WERI-Rb-1 (cell line): ENCODE measurements around the gene AHNAK.

Experiments
- DNase-seq: peaks from one replicate; pipeline ENCODE4 v3.0.0-alpha.2; 2020
- H3K27ac ChIP-seq: fragments of 250-450 bp; sonication (Bioruptor Pico); 2 replicates; pipeline ENCODE4 v1.5.1; 2020; ENCODE audit warnings: mild to moderate bottlenecking, moderate library complexity
- H3K27me3 ChIP-seq: fragments of 250-450 bp; sonication (Bioruptor Pico); 2 replicates; pipeline ENCODE4 v1.5.1; 2021; ENCODE audit warnings: mild to moderate bottlenecking, low read depth, moderate library complexity; ENCODE audit not compliant: insufficient read depth, severe bottlenecking
- H3K36me3 ChIP-seq: fragments of 250-450 bp; sonication (Bioruptor Pico); 2 replicates; pipeline ENCODE4 v1.5.1; 2020; ENCODE audit warnings: mild to moderate bottlenecking, moderate library complexity
- H3K4me3 ChIP-seq: 2 replicates; pipeline ENCODE4 v1.5.1; 2011; ENCODE audit warnings: low read depth, mild to moderate bottlenecking, control low read depth, low read length
- H3K9me3 ChIP-seq: fragments of 250-450 bp; sonication (Bioruptor Pico); 2 replicates; pipeline ENCODE4 v1.5.1; 2021; ENCODE audit warnings: mild to moderate bottlenecking, moderate library complexity; ENCODE audit not compliant: severe bottlenecking
- CTCF ChIP-seq: IDR thresholded peaks from 2 replicates; pipeline ENCODE4 v1.5.1; 2011; ENCODE audit warnings: low read depth, mild to moderate bottlenecking, control low read depth, inconsistent platforms, low read length

The AHNAK gene

DNA sequence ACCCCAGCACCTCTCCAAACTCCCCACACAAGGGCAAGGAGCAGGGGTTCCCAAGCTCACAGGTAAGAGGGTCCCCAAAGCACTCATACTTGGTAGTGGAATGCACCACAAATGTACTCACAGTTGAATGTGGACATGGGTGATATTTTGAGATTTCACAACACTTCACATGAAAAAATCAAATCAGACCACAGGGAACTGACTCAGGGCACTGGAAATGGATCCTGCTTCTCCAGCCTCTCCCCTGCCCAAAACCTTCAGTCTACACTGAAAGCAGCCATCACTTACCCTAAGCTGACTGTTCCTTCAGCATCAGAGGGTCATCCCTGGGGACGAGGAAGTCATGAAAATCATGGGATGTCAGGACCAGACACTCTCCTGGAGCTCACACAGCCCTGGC is 87.5 kb downstream of the AHNAK start:
- DNase-seq = no peak
- H3K36me3 ChIP-seq = no peaks in the 10 kb centered on the region
- no peak for TF ChIP-seq CTCF
- H3K9me3 ChIP-seq = no peaks in the 10 kb centered on the region
- H3K27me3 ChIP-seq = no peaks in the 10 kb centered on the region
- no peak overlapping the region for H3K4me3 ChIP-seq
- no peak overlapping the region for H3K27ac ChIP-seq

- TF ChIP-seq CTCF = no peak
- no peaks in the 10 kb centered on the region for H3K9me3 ChIP-seq
- no peaks in the 10 kb centered on the region for H3K27me3 ChIP-seq
- no peak overlapping the region for H3K4me3 ChIP-seq
- no peaks in the 10 kb centered on the region for H3K36me3 ChIP-seq
- H3K27ac ChIP-seq = no peak overlapping the region
- no peak for DNase-seq
Measured at GRCh38 chr11:62458212-62459002, 88.2 kb downstream of the AHNAK start.

- H3K9me3 ChIP-seq = no peaks in the 10 kb centered on the region
- TF ChIP-seq CTCF = no peak
- no peak overlapping the region for H3K4me3 ChIP-seq
- no peak overlapping the region for H3K27ac ChIP-seq
- H3K36me3 ChIP-seq = no peaks in the 10 kb centered on the region
- no peaks in the 10 kb centered on the region for H3K27me3 ChIP-seq
- no peak for DNase-seq
Measured at GRCh38 chr11:62457478-62457877, 89.1 kb downstream of the AHNAK start.

GRCh38 chr11:62456630-62457029 is 90.0 kb downstream of the AHNAK start:
- DNase-seq = no peak
- TF ChIP-seq CTCF = no peak
- no peak overlapping the region for H3K27ac ChIP-seq
- no peak overlapping the region for H3K4me3 ChIP-seq
- H3K36me3 ChIP-seq = no peaks in the 10 kb centered on the region
- H3K27me3 ChIP-seq = no peaks in the 10 kb centered on the region
- no peaks in the 10 kb centered on the region for H3K9me3 ChIP-seq

DNA sequence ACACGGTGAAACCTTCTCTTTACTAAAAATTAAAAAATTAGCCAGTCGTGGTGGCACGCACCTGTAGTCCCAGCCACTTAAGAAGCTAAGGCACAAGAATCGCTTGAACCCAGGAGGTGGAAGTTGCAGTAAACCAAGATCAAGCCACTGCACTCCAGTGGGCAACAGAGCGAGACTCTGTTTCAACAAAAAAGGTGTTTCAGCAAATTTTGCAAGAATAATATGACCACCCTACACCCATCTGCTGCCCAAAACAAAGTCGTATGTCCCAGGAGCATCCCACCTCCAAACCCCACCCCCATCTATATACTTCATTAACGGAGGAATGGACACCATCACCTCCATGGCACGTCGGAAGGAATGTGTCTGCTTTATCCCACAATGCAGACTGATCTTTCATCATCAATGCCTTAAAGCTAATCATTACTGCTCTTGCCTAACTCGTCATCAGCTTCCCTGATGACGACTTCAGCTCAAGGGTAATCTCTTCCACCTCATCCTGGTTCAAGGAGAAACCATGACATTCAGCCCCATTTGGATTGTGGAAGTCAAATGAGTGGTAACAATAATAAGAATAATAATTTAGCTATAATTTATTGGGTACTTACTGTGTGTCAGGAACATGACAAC is 93.7 kb downstream of the AHNAK start:
- no peak for TF ChIP-seq CTCF
- no peak for DNase-seq
- Histone ChIP-seq H3K36me3 (no peaks in the 10 kb centered on the region), H3K27me3 (no peaks in the 10 kb centered on the region), H3K9me3 (no peaks in the 10 kb centered on the region), H3K4me3 (no peak overlapping the region), H3K27ac (no peak overlapping the region)
